SK-N-SH treated with all-trans-retinoic acid at 6 μM for 48 hours (cell line): Measurements from ENCODE around the gene TMA7B.

Source experiments
- ARNTL ChIP-seq: fragments of 450-650 bp; formaldehyde crosslinking; IDR thresholded peaks from 2 replicates; pipeline ENCODE4 v1.5.0; 2020; ENCODE audit warnings: low read depth, mild to moderate bottlenecking, moderate library complexity, borderline replicate concordance
- OSR1 ChIP-seq: fragments of 250-450 bp; sonication (Bioruptor Pico); IDR thresholded peaks from 2 replicates; pipeline ENCODE4 v1.8.0; 2022; ENCODE audit warnings: moderate library complexity, mild to moderate bottlenecking, inconsistent platforms
- RARB ChIP-seq: fragments of 250-450 bp; sonication (Bioruptor Pico); IDR thresholded peaks from 2 replicates; pipeline ENCODE4 v1.8.0; 2021; ENCODE audit warnings: mild to moderate bottlenecking, moderate library complexity
- SNAI2 ChIP-seq: fragments of 250-450 bp; sonication (Bioruptor Pico); IDR thresholded peaks from 2 replicates; pipeline ENCODE4 v1.5.0; 2020; ENCODE audit warnings: mild to moderate bottlenecking, moderate library complexity
- TSHZ2 ChIP-seq: fragments of 250-450 bp; sonication (Bioruptor Pico); IDR thresholded peaks from 2 replicates; pipeline ENCODE4 v1.5.0; 2020; ENCODE audit warnings: mild to moderate bottlenecking, moderate library complexity
- ZC3H10 ChIP-seq: fragments of 250-450 bp; sonication (Bioruptor Pico); IDR thresholded peaks from 2 replicates; pipeline ENCODE4 v1.5.1; 2021; ENCODE audit warnings: mild to moderate bottlenecking, moderate library complexity
- ZFP30 ChIP-seq: fragments of 450-650 bp; formaldehyde crosslinking; IDR thresholded peaks from 2 replicates; pipeline ENCODE4 v1.5.0; 2022; ENCODE audit warnings: mild to moderate bottlenecking, moderate library complexity
- ZNF565 ChIP-seq: fragments of 450-650 bp; formaldehyde crosslinking; conservative IDR thresholded peaks from 2 replicates; pipeline ENCODE4 v1.5.0; 2020; ENCODE audit warnings: low read depth, mild to moderate bottlenecking, moderate library complexity
- TF ChIP-seq, protein P1 (sequence below): fragments of 250-450 bp; sonication (Bioruptor Pico); IDR thresholded peaks from 2 replicates; pipeline ENCODE4 v1.5.1; 2020; ENCODE audit warnings: low read depth, mild to moderate bottlenecking, moderate library complexity

- TF ChIP-seq RARB (CRISPR knock-in tag) = no peak
- TF ChIP-seq OSR1 = no peak
- TF ChIP-seq SNAI2 (CRISPR knock-in tag) = no peak
- TF ChIP-seq, protein P1, sequence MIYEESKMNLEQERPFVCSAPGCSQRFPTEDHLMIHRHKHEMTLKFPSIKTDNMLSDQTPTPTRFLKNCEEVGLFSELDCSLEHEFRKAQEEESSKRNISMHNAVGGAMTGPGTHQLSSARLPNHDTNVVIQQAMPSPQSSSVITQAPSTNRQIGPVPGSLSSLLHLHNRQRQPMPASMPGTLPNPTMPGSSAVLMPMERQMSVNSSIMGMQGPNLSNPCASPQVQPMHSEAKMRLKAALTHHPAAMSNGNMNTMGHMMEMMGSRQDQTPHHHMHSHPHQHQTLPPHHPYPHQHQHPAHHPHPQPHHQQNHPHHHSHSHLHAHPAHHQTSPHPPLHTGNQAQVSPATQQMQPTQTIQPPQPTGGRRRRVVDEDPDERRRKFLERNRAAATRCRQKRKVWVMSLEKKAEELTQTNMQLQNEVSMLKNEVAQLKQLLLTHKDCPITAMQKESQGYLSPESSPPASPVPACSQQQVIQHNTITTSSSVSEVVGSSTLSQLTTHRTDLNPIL (CRISPR knock-in tag) = no peak
- no peak for TF ChIP-seq TSHZ2
- TF ChIP-seq ARNTL (CRISPR knock-in tag) = no peak
- TF ChIP-seq ZFP30 = no peak
- TF ChIP-seq ZC3H10 (CRISPR knock-in tag) = no peak
- no peak for TF ChIP-seq ZNF565 (CRISPR knock-in tag)
Observed at GRCh38 chr22:39980596-39980995, 20.4 kb downstream of the TMA7B start.
